Measurements from ENCODE around the gene HMGXB3.
"Not testable (repeated sequence)": the region's sequence is repeated elsewhere in the genome, so short reads cannot be mapped to it uniquely, and the experiment has no call there.

Gene HMGXB3

GRCh38 chr5:150070821-150071220 is 70.3 kb downstream of the HMGXB3 start:
- Mint-ChIP-seq H3K27me3 (no peaks in the 10 kb centered on the region), H3K9me3 (no peaks in the 10 kb centered on the region), H3K27ac (no peak overlapping the region), H3K4me3 (no peak overlapping the region), H3K36me3 (ENCODE audit: low read depth) (no peaks in the 10 kb centered on the region), H3K4me1 (ENCODE audit: low read depth) (peaks cover 9% of the 10 kb centered on the region)

- Mint-ChIP-seq H3K9me3 (no peaks in the 10 kb centered on the region), H3K4me3 (no peak overlapping the region), H3K27ac (no peak overlapping the region), H3K27me3 (no peaks in the 10 kb centered on the region), H3K36me3 (ENCODE audit: low read depth) (no peaks in the 10 kb centered on the region), H3K4me1 (ENCODE audit: low read depth) (no peaks in the 10 kb centered on the region)
Observed at GRCh38 chr5:150073086-150073625, 72.6 kb downstream of the HMGXB3 start.

- H3K27me3 Mint-ChIP-seq: peaks cover 2% of the 10 kb centered on the region
- H3K27ac Mint-ChIP-seq: no peak overlapping the region
- no peaks in the 10 kb centered on the region for H3K9me3 Mint-ChIP-seq
- H3K4me1 Mint-ChIP-seq (ENCODE audit: low read depth): no peaks in the 10 kb centered on the region
- no peaks in the 10 kb centered on the region for H3K36me3 Mint-ChIP-seq (ENCODE audit: low read depth)
- H3K4me3 Mint-ChIP-seq: no peak overlapping the region
Observed at GRCh38 chr5:150073677-150074076, 73.1 kb downstream of the HMGXB3 start.

GRCh38 chr5:150075233-150075632 is 74.7 kb downstream of the HMGXB3 start:
- no peaks in the 10 kb centered on the region for H3K9me3 Mint-ChIP-seq
- H3K4me3 Mint-ChIP-seq: no peak overlapping the region
- H3K4me1 Mint-ChIP-seq (ENCODE audit: low read depth): no peaks in the 10 kb centered on the region
- no peak overlapping the region for H3K27ac Mint-ChIP-seq
- H3K27me3 Mint-ChIP-seq: peaks cover 4% of the 10 kb centered on the region
- no peaks in the 10 kb centered on the region for H3K36me3 Mint-ChIP-seq (ENCODE audit: low read depth)

GRCh38 chr5:150075806-150076205 is 75.3 kb downstream of the HMGXB3 start:
- Mint-ChIP-seq H3K27ac (no peak overlapping the region), H3K27me3 (peaks cover 4% of the 10 kb centered on the region), H3K36me3 (ENCODE audit: low read depth) (no peaks in the 10 kb centered on the region), H3K4me3 (no peak overlapping the region), H3K4me1 (ENCODE audit: low read depth) (no peaks in the 10 kb centered on the region), H3K9me3 (no peaks in the 10 kb centered on the region)

GRCh38 chr5:150077060-150077459 is 76.5 kb downstream of the HMGXB3 start:
- Mint-ChIP-seq H3K9me3 (no peaks in the 10 kb centered on the region), H3K27ac (no peak overlapping the region), H3K36me3 (ENCODE audit: low read depth) (no peaks in the 10 kb centered on the region), H3K4me1 (ENCODE audit: low read depth) (peaks cover 10% of the 10 kb centered on the region), H3K27me3 (peaks cover 5% of the 10 kb centered on the region), H3K4me3 (no peak overlapping the region)

- H3K36me3 Mint-ChIP-seq (ENCODE audit: low read depth): no peaks in the 10 kb centered on the region
- H3K4me3 Mint-ChIP-seq: no peak overlapping the region
- H3K27ac Mint-ChIP-seq: no peak overlapping the region
- H3K4me1 Mint-ChIP-seq (ENCODE audit: low read depth): peaks cover 19% of the 10 kb centered on the region
- H3K27me3 Mint-ChIP-seq: peaks cover 8% of the 10 kb centered on the region
- H3K9me3 Mint-ChIP-seq: no peaks in the 10 kb centered on the region
Observed at GRCh38 chr5:150077996-150078801, 77.7 kb downstream of the HMGXB3 start.

GRCh38 chr5:150078802-150079689 is 78.5 kb downstream of the HMGXB3 start:
- Mint-ChIP-seq H3K27ac (no peak overlapping the region), H3K4me3 (no peak overlapping the region), H3K27me3 (peaks cover 15% of the 10 kb centered on the region), H3K36me3 (ENCODE audit: low read depth) (no peaks in the 10 kb centered on the region), H3K9me3 (no peaks in the 10 kb centered on the region), H3K4me1 (ENCODE audit: low read depth) (peaks cover 19% of the 10 kb centered on the region)

- H3K27me3 Mint-ChIP-seq: peaks cover 15% of the 10 kb centered on the region
- no peak overlapping the region for H3K27ac Mint-ChIP-seq
- H3K9me3 Mint-ChIP-seq: no peaks in the 10 kb centered on the region
- H3K4me1 Mint-ChIP-seq (ENCODE audit: low read depth): peaks cover 19% of the 10 kb centered on the region
- H3K36me3 Mint-ChIP-seq (ENCODE audit: low read depth): no peaks in the 10 kb centered on the region
- no peak overlapping the region for H3K4me3 Mint-ChIP-seq
Observed at GRCh38 chr5:150079909-150080461, 79.4 kb downstream of the HMGXB3 start.

GRCh38 chr5:150080696-150081435 is 80.3 kb downstream of the HMGXB3 start:
- Mint-ChIP-seq H3K36me3 (ENCODE audit: low read depth) (no peaks in the 10 kb centered on the region), H3K4me3 (no peak overlapping the region), H3K27me3 (peaks cover 15% of the 10 kb centered on the region), H3K9me3 (no peaks in the 10 kb centered on the region), H3K4me1 (ENCODE audit: low read depth) (peaks cover 19% of the 10 kb centered on the region), H3K27ac (no peak overlapping the region)

GRCh38 chr5:150081541-150082283 is 81.2 kb downstream of the HMGXB3 start:
- Mint-ChIP-seq H3K9me3 (no peaks in the 10 kb centered on the region), H3K4me3 (no peak overlapping the region), H3K27ac (no peak overlapping the region), H3K27me3 (peaks cover 15% of the 10 kb centered on the region), H3K36me3 (ENCODE audit: low read depth) (no peaks in the 10 kb centered on the region), H3K4me1 (ENCODE audit: low read depth) (peaks cover 19% of the 10 kb centered on the region)

- Mint-ChIP-seq H3K9me3 (no peaks in the 10 kb centered on the region), H3K4me3 (no peak overlapping the region), H3K4me1 (ENCODE audit: low read depth) (peaks cover 19% of the 10 kb centered on the region), H3K36me3 (ENCODE audit: low read depth) (no peaks in the 10 kb centered on the region), H3K27ac (no peak overlapping the region), H3K27me3 (peaks cover 21% of the 10 kb centered on the region)
Observed at GRCh38 chr5:150082374-150082773, 81.8 kb downstream of the HMGXB3 start.

GRCh38 chr5:150082889-150083288 is 82.3 kb downstream of the HMGXB3 start:
- H3K36me3 Mint-ChIP-seq (ENCODE audit: low read depth): no peaks in the 10 kb centered on the region
- H3K9me3 Mint-ChIP-seq: no peaks in the 10 kb centered on the region
- H3K4me1 Mint-ChIP-seq (ENCODE audit: low read depth): peaks cover 19% of the 10 kb centered on the region
- no peak overlapping the region for H3K27ac Mint-ChIP-seq
- H3K27me3 Mint-ChIP-seq: peaks cover 21% of the 10 kb centered on the region
- H3K4me3 Mint-ChIP-seq: no peak overlapping the region

- not testable (repeated sequence) for H3K36me3 Mint-ChIP-seq (ENCODE audit: low read depth); H3K27ac Mint-ChIP-seq; H3K4me3 Mint-ChIP-seq; H3K9me3 Mint-ChIP-seq
- Mint-ChIP-seq H3K4me1 (ENCODE audit: low read depth) (peaks cover 24% of the 10 kb centered on the region), H3K27me3 (peaks cover 26% of the 10 kb centered on the region)
Observed at GRCh38 chr5:150084754-150085153, 84.2 kb downstream of the HMGXB3 start.

Measured in stimulated activated naive CD8-positive, alpha-beta T cell treated with anti-CD3 and anti-CD28 coated beads, Interleukin-15, Interleukin-2, amounts not matched to agents 100 ng/mL and 50 ng/mL, for 24 hours (primary cell).